ENCODE data around the gene PRPF40B.

Gene PRPF40B

DNA sequence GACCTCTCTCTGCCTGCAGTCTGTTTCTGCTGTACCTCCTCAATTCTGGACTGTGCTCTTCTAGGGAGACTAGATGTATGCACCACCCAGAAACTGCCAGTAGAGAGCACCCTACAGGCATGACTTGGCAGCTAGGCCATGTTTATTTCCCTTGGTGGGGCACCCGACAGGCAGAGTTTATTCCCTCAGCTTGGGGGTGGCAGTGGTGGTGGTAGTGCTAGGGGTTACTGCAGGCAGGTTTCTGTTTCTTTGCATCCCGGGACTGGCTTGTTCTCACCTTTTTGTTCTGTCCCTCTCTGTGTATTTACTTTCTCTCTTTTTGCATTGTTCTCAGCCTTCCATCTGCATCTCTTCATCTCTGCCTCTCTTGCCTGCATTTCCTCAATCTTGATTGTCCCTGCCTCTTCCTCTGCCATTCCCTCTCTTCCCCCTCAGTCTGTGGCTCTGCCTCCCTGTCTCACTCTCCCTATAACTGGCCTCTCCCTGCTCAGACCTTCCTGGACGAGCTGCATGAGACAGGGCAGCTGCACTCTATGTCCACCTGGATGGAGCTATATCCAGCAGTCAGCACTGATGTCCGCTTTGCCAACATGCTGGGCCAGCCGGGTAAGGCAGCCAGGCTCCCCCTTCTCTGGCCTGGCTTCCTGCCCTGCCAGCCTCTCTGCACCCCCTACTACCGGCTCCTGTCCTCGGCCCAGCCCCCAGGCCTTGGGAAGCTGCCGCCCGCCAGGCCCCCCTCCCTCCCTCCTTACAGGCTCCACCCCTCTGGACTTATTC, 13.8 kb downstream of the PRPF40B start:
- peak in 2 of 4 experiments; percentile 11 to 18 for DNase-seq

DNA sequence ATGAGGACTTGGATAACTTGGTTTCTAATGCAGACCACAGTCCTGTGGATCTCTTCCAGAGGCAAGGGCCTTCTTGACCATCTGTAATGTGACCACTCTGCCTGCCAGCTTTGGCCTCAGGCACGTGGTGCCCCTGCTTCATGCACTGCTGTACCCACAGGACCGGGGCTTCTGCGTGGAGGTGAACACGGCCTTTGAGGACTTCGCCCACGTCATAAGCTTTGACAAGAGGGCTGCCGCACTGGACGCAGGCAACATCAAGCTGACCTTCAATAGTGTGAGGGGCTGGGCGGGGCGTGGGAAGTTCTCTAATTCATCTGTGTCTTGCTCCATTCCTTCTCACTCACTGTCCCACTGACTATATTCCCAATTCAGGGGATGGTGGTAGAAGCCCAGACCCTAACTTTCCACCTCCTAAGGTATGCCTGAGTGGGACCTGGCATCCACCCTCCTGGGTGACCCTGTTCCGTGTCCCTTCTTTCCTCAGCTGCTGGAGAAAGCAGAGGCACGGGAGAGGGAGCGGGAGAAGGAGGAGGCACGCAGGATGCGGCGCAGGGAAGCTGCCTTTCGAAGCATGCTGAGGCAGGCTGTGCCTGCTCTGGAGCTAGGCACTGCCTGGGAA, 18.5 kb downstream of the PRPF40B start:
- DNase-seq = no peak

DNA sequence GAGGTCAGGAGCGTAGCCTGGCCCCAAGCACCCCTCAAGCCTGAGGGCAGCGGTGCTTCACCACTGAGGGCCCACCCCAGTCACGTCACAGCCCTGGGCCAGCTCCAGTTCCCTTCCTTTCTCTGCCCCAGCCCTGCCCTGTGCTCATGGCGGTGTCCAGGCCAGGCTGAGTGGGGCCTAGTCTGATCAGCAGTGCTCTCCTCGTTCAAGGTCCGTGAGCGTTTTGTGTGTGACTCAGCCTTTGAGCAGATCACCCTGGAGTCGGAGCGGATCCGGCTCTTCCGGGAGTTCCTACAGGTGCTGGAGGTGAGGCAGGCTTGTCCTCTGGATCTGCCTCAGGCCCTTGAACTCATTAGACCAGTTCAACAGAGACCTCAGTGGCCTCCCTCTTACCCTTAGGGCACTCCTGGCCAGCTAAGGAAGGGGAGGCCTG, 19.0 kb downstream of the PRPF40B start:
- no peak for DNase-seq

DNA sequence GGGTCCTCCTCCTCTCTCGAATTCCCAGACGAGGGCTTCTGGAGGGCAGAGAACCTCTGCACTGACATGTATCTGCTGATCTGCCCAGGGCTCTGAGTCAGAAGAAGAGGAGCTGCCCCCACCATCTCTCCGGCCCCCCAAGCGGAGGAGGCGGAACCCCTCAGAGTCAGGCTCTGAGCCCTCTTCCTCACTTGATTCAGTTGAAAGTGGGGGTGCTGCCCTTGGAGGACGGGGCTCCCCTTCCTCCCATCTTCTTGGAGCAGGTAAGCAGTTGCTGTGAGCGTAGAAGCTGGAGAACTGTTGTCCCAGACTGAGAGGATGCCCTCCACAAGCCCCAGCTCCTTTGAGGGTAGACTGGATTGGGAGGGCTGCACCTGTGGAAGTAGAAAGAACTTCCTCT, 19.8 kb downstream of the PRPF40B start:
- DNase-seq = no peak

DNA sequence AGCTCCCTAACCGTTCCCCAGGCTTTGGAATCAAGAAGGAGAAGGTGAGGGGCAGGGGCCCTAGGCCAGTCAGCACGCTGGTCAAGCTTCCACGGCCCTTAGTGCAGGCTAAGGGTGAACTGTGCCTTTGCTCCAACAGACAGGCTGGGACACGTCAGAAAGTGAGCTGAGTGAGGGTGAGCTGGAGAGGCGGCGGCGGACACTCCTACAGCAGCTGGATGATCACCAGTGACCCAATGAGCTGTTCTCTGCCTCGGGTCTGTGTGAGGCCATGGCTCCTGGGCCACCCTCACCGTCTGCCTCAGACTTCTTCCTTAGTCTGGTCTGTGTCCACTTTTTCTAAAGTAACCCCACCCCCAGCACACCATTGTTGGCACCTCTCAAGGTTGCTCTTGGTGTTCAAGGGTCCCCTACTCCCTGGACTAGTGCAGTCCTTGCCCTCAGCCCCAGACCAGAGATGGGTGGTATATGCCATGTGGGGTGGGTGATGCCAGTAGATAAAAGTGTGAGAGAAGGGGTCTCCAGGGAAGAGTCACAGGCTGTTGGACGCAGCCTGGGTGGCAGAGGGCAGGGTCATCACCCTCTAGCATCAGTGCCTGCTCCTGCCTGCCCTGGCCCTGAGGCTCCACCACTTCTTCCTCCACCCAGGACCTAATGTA, 20.7 kb downstream of the PRPF40B start:
- no peak for DNase-seq

DNA sequence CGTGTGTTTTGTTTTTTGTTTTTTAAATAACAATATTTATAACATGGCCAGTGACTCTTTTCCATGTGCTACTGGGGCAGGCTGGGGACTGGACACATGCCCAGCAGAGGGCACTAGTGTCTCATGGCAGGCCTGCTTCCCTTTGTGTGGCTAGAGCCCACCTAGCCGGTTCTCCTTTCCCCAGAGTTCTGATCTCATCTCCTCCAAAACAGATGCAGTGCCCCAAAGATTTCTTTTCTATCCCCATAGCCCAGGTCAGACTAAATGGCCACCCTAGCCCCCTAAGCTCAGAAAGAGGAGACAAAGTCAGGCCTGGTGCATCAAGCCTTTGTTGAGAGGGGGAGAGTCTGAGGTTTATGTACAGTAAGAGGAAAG, 21.2 kb downstream of the PRPF40B start:
- peak; percentile 31 to 76 (median 61) for DNase-seq

DNA sequence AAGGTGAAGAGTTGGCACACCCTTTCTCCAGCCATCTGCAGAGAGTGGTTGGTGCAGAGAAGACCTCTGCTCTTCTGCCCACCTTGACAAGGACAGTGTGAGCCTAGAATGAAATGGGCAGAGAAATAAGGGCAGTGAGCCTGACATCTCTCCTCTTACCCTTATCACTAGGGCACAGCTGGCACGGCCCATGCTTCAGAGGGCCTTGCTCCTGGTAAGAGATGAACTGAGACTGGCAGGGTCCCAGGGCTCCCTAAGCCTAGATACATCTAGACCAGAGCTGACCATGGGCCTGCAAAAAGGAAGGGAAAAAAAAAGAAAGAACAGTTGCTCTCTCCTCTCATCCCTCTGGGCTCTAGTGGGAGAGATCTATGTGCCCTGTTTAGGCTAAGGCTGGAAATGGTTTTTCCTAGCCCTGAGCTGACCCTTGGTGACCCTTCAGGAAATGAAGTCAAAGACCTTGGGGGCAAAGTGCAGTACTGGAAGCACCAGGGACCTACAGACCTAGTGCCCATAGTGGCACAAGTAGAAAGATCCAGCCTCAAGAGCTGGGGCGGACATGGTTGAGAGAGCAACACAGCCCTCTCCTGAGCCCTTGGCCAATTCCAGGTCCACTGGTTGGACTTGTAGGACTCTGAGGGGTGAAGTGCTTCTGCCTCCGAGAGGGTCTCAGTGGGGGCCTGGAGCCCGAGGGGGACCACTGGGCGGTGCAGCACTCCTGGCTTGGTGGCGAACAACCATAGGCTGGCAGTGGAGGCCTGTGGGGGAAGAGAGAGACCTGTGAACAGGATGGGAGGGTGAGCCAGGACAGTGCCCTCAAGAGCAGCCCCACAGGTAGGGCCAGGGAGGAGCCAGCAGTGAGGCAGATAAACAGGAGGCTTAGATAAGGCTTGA, 22.0 kb downstream of the PRPF40B start:
- DNase-seq = no peak

DNA sequence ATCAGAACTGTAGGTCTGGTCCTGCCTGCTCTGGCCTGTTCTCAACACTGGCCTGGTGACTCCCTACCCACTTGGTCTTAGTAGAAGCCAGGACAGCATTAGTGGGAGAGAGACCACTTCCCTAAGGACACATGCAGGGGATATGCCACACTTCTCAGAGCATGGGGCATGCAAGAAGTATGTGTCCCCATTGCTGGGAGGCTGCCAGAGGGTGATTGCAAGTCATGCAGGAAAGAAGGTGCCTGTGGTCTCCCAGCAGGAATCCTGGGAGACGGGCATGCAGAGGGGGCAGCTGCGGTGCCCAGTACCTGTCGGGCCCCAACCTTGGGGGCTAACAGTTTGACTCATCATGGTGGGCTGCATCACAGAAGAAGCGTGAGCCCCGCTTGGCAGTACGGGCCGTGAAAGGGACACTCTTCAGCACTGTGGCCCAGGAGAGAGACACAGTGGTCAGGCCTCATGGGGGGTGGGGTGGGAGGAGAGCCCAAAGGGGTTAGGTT, 23.0 kb downstream of the PRPF40B start:
- no peak for DNase-seq

DNA sequence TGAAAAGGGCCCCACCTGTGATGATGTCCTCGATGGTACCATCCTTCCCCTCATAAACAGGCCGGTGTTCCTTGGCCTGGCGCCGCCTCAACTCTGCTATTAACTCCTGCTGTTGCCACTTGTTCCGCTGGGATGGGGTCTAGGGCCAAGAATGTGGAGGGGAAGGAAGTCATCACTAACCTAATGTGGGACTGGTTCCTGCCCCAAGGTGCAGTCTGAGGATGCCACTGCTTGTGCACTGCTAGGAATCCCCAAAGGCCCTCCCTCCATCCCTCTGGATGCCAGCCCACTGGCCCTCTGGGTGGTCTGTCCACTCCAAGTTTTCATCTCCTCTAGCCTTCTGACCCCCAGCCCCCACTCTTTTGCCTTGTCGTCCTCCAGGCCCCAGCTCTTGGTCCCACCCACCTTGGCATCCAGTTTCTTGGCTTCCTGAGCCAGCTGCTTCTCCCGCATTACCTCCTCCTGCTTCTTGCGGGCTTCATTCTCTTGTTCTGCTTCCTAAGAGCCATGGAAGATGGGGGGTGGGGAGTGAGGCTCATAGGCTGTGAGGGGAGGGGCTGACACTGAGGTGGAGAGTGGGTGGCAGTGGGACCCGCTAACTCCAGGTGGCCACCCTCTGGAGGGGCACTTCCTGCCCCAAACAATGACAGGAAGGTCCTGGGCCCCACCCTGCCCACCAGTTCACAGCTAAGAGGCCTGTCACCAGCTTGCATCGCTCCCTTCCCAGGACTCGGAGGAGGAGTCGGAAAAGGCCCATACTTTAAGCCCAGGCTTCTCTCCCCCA, 23.7 kb downstream of the PRPF40B start:
- no peak for DNase-seq

DNA sequence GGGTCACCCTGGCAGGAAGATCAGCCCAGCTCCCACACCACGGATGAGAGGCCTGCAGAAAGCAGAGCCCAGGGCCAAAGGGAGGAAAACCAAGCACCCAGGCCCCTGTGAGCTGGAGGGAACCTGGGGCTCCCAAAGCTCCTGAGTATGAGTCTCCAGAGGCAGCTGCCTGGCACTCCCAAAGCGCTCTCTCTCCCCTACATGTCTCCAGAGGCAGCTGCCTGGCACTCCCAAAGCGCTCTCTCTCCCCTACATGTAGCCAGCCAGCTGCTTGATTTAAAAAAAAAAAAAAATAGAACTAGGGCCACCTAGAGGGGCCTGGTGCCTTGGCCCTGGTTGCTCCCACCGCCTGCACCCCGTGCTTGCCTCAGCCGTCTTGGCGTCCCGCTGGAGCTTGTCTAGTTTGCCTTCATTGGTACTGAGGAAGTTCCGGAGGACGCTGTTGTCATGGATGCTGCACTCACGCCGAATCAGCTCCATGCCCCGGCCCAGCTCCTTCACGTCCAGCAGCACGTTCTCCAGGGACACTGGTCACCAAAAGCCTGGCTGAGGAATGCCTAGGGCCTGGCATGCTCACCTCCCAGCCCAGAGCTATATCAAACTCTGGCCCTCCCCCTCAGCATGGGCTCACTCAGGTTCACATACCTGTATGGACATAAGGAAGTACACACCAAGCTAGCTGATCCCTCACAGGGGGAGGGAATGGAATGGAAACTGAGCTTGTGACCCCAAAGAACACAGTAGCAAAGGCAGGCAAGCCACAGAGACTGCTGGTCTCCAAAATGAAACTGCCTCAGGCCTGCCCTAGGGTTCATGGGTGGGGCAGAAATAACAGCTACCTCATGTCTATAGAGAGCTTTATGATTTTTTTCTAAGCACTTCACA, 24.7 kb downstream of the PRPF40B start:
- no peak for DNase-seq

DNA sequence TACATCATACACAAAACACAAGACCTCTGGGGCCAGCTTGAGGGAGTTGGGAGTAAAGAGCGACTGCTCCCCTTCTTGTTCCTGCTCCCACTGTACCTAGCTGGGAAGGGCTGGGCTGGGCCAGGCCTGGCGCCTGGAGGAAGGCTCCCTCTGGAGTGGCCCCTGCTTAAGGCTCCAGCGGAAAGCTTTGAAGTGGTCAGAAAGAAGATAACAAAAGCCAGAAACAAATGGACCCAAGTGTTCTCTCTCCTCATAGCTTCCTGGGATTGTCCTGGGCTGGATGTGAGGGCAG, 25.3 kb downstream of the PRPF40B start:
- no peak for DNase-seq

DNA sequence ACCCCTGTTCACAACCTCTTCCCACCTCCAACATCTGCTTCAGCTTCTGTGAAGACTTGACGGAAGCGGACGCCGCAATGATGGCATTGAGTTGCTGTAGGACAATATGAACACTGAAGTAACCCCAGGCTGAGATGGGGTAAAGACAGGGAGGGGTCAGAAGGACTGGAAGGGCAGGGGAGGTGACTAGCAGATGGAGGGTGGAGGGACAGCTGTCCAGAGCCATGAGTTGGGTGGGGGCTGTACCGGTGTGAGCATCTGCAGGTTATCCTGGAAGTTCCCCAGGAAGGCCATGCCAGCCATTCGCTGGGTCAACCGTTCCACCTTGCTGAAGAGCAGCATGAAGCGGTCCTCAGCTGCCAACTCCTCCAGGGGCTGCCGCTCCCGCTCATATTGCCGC, 26.1 kb downstream of the PRPF40B start:
- no peak for DNase-seq

DNA sequence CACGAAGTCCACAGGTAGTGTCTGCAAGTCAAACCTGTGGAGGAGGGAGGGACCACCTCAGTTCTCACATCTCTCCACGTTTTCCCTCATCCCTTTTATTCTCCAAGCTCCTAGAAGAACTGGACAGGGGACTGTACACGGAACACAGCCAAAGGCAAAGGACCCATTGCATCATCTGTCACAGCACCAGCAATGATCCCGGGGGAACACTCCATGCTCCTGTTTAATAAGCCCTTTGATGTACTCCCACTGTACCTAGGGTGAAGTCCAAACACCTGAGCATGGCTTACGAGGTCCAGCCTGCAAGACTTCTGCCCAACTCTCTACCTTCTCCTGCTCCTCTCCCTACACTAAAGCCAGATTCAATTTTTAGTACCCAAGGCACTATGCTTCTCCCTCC, 26.5 kb downstream of the PRPF40B start:
- DNase-seq = no peak

DNA sequence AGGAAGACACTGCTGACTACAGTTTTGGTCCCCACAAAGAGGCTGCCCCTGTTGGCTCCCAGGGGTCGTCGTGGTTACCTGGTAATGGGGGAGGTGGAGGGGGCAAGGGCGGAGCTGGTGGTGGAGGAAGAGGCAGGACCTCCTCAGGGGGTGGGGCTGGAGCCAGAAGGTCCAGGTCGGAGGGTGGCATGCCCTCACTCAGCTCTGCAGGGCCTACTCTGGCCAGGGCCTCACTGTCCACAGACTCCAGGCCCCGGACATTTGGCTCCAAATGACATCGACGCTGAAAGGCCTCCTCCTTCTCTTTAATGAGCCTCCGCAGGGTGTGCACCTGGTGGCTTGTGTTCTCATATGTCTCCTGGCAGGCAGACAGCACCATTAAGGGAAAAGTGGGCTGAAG, 28.5 kb downstream of the PRPF40B start:
- DNase-seq = no peak

DNA sequence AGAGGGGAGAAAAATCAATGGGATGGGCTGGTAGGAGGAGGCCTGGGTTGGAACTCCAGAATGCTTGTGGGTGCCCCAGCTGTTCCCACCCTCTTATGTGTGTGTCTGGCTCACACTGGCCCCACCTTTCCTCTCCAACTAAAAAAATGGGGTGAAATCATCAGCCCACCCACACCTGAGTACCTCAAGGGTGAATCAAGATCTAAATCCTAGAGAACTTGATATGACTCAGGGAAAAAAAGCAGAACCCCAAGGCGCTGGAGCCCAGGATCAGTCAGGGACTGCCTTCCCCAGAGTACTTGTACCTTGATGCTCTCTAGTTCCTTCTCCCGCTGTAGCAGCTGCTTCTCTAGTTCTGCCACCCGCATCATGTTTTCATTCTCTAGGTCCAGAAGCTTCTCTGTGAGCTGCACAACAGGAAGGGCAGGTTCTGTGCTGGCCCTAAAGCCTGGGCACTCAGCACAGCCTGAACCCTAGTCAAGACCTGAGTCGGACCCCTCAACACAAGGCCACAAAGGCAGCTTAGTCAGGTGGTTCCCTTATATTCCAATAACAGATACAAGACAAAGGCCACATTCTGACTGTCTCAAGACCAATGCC, 29.7 kb downstream of the PRPF40B start:
- DNase-seq = no peak

DNA sequence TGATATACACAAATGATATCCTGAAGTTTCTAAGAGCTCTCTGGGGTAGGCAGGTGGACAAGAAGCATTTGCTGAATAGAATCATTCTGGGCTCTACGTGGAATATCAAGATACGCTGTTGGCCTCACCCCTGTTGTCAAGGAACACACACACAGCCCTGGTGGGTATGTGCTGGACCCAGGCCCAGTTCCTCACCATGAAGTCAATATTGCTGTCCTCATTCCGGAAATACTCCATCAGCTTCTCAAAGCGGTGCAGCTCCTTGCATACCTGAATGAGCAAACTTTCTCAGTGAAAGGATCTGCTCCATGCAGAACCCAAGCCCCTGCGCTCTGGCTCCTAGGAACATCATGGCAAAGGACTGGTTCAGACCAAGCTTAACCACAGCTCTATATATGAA, 31.4 kb downstream of the PRPF40B start:
- no peak for DNase-seq

DNA sequence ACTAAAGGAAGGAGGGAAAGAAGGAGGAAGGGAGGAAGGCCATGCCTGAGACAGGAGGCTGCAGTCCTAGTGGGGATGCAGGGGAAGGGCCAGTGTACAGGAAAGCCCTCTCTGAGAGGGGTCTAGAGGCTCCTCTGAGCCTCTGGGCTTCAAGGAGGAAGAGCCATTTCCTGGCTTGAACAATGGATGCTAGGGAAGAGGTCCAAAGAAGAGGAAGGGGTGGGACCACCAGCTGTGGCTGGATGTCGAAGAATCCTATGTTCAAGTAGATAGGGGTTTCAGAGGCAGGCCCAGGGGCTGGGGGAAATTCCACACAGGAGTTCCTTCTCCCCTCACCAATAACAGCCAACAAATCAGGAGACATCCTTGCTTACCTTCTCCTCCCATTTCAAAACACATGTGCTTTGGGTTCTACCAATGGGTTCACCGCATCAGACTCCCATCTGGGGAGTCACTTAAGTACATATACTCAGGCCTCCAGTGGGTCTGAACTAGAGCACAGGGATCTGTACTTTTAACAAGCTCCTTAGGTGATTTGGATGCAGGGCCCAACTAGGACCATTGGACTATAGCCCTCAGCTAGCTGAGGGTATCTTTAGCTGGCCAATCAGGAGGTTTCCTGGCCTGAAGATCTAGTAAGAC, 32.4 kb downstream of the PRPF40B start:
- no peak for DNase-seq

DNA sequence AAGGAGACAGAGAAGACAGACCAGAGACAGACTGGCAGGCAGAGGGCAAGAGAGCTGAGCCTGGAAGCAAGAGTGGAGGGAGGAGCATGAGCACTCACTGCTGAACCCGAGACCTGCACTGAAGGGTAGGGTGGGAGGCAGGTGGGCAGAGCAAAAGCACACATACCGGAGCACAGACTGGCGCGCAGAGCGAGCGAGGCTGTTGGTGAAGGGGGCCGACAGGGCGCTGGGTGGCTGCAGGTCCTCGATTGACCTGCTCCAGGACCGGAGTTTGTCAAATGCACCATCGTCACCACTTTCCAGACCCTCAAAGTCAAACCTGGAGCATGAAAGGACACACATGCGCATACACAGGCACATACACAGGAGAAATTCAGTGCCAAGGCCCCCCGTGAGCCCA, 34.9 kb downstream of the PRPF40B start:
- DNase-seq = no peak

DNA sequence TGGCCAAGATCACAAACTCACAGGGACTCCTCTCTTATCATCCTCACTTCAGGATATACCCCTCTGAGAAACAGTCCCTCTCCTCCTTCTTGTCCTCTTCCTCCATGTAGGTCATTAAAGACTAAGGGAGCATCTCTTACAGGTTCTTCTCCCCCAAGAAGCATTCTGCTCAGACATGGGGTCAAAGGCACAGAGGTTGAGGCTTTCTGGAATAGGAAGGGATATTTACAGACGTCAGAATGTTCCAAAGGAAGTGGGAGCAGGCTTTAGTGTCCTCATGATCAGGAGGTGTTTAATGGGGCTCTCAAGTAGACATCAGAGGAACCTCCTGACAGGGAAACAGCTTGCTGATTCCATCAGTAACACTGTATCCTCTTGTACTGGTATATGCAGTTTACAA, 36.4 kb downstream of the PRPF40B start:
- DNase-seq = no peak

DNA sequence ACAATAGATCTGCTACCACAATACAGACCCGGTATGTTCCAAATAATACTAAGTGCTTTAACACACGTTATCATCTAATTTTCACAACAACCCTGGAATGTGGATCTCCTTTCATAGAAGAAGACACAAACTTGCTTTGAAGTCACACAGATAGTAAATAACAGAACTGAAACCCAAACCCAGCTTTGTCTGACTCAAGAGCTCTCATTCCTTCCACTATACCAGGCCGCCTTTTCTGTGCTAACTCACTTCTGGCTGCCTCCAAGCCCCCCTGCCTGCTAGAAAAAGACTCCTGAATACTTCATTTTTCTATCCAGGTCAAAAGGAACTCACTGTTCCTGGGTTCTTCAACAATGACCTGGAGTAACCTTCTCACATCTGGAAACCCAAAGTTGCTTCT, 37.8 kb downstream of the PRPF40B start:
- no peak for DNase-seq

All from activated naive CD4-positive, alpha-beta T cell (primary cell).